ENCODE results near the gene S100A9.

The S100A9 gene

DNA sequence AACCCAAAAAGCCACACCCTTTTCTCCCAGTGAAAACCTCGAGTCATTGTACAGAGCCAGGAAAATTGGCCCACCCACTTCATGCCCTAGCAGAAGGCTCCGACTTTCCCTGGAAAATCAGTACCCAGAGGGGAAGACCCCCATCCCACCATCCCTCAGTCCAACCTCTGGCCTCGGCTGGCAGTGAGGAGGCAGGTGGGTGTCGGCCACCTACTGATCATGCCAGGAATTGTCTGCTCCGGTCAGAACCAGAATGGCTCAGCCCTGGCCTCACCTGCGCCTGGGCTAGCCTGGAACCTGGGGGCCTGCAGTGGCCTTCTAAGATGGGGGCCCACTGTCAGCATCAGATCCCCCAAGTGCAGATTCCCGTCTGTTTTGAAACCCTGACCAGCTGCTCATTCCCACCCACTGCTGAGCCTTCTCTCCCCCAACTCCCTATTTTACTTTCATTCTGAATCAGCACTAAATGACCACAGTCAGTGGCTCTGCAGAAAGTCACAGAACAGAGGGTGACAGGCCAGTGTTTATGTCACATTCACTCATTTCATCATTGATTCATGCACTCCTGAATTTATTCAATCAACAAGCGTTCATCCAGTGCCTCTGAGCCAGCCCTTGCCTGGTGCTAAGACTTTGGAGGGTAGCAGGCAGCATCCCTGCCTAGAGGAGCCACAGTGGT, 3.0 kb upstream of the S100A9 start (continued):
- TF ChIP-seq, protein P1, sequence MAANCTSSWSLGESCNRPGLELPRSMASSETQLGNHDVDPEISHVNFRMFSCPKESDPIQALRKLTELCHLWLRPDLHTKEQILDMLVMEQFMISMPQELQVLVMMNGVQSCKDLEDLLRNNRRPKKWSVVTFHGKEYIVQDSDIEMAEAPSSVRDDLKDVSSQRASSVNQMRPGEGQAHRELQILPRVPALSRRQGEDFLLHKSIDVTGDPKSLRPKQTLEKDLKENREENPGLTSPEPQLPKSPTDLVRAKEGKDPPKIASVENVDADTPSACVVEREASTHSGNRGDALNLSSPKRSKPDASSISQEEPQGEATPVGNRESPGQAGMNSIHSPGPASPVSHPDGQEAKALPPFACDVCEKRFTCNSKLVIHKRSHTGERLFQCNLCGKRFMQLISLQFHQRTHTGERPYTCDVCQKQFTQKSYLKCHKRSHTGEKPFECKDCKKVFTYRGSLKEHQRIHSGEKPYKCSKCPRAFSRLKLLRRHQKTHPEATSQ (tag by site-specific recombination; IDR thresholded peaks at IDR 0.05) = no peak
- no peak for TF ChIP-seq ZBTB20 (tag by site-specific recombination; IDR thresholded peaks at IDR 0.05)

DNA sequence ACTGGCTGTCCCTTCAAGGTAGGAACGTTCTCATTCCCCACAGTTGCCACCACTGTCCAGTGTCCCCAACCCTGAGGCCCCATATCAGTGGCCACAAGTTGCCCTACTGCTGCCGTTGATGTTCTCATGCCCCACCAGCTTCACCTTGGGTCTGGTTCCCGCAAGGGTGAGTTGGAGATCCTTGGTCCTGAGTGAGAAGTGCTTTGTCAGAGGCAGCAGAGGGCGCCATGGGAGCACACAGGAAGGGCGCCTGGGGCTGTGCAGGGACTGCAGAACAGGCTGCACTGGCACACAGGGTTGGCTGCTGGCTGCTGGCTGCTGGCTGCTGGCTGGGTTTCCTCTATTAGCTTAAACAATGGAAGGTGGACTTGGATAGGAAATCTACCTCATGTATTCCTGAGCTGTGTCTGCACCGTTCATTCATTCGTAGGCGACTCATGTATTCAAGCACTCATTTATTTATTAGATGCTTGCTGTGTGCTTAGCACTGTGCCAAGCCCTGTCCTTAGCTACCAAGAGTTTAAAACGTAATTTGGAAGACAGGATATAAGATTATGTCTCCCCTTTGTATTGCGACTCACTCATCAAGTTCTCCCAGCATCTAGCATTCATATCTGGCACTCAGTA, 2.1 kb upstream of the S100A9 start:
- ChIA-PET POLR2A (no interaction called here), CTCF (interaction anchor here (0.6 to 11.6 kb wide), 26 partner anchors 12 to 1545 kb away, joined by 3 to 259 read pairs (median 4); no protein-coding TSS in a partner anchor)
- Histone ChIP-seq H3K9me3 (ENCODE audit: control insufficient read depth, insufficient read depth, low read depth, low read length) (no peaks in the 10 kb centered on the region), H3K4me1 (ENCODE audit: control insufficient read depth, insufficient read depth, low read length) (no peaks in the 10 kb centered on the region), H3K36me3 (ENCODE audit: control insufficient read depth in 2 of 2, insufficient read depth in 1 of 2, low read length in 2 of 2) (no peaks in the 10 kb centered on the region), H3K27ac (ENCODE audit: extremely low read depth, low read depth, low read length) (no peak overlapping the region), H3K4me3 (ENCODE audit: low read depth, low read length) (no peak overlapping the region)
- TF ChIP-seq ZNF623 (tag by site-specific recombination; IDR thresholded peaks at IDR 0.05) (no peak), ZNF654 (tag by site-specific recombination; IDR thresholded peaks at IDR 0.05; ENCODE audit: low read depth) (peak; percentile 83), ZNF549 (tag by site-specific recombination; IDR thresholded peaks at IDR 0.05) (no peak), ZNF341 (tag by site-specific recombination; IDR thresholded peaks at IDR 0.05; ENCODE audit: low read depth) (peak; percentile 57), ZNF677 (tag by site-specific recombination; IDR thresholded peaks at IDR 0.05) (no peak), ZNF2 (tag by site-specific recombination; IDR thresholded peaks at IDR 0.05) (no peak), ZBTB11 (tag by site-specific recombination; conservative IDR thresholded peaks at IDR 0.05; ENCODE audit: low read depth) (no peak), ZNF600 (tag by site-specific recombination; IDR thresholded peaks at IDR 0.05) (0 out of 2 replicates have a peak, but pooled peaks have one; percentile 30), ZIC2 (tag by site-specific recombination; IDR thresholded peaks at IDR 0.05) (no peak), ZNF561 (tag by site-specific recombination; IDR thresholded peaks at IDR 0.05; ENCODE audit: borderline replicate concordance) (no peak), ZSCAN30 (tag by site-specific recombination; IDR thresholded peaks at IDR 0.05) (peak; percentile 100), KLF17 (tag by site-specific recombination; IDR thresholded peaks at IDR 0.05) (no peak), ZNF138 (tag by site-specific recombination; IDR thresholded peaks at IDR 0.05; ENCODE audit: borderline replicate concordance) (no peak), GLI2 (tag by site-specific recombination; IDR thresholded peaks at IDR 0.05; ENCODE audit: borderline replicate concordance, low read depth) (no peak), ZFP41 (tag by site-specific recombination; IDR thresholded peaks at IDR 0.05; ENCODE audit: borderline replicate concordance) (no peak), ZNF449 (tag by site-specific recombination; IDR thresholded peaks at IDR 0.05) (no peak), ZNF366 (tag by site-specific recombination; conservative IDR thresholded peaks at IDR 0.05) (no peak), ZNF174 (tag by site-specific recombination; IDR thresholded peaks at IDR 0.05) (no peak), ZNF747 (tag by site-specific recombination; IDR thresholded peaks at IDR 0.05) (no peak), ZNF133 (tag by site-specific recombination; IDR thresholded peaks at IDR 0.05) (no peak), GFI1B (tag by site-specific recombination; IDR thresholded peaks at IDR 0.05) (no peak), ZBTB17 (tag by site-specific recombination; IDR thresholded peaks at IDR 0.05) (peak; percentile 49)
- TF ChIP-seq, protein P2, sequence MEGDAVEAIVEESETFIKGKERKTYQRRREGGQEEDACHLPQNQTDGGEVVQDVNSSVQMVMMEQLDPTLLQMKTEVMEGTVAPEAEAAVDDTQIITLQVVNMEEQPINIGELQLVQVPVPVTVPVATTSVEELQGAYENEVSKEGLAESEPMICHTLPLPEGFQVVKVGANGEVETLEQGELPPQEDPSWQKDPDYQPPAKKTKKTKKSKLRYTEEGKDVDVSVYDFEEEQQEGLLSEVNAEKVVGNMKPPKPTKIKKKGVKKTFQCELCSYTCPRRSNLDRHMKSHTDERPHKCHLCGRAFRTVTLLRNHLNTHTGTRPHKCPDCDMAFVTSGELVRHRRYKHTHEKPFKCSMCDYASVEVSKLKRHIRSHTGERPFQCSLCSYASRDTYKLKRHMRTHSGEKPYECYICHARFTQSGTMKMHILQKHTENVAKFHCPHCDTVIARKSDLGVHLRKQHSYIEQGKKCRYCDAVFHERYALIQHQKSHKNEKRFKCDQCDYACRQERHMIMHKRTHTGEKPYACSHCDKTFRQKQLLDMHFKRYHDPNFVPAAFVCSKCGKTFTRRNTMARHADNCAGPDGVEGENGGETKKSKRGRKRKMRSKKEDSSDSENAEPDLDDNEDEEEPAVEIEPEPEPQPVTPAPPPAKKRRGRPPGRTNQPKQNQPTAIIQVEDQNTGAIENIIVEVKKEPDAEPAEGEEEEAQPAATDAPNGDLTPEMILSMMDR (tag by site-specific recombination; IDR thresholded peaks at IDR 0.05) = peak; percentile 53; the same call in 1 of the 2 replicates
